H1 (cell line): ENCODE measurements around the gene GJC3. TPM values are rescaled to one million over a fixed set of nuclear protein-coding genes. Genes with fewer than 3 reads are reported as not detected.
"Not testable (repeated sequence)": the region's sequence is repeated elsewhere in the genome, so short reads cannot be mapped to it uniquely, and the experiment has no call there.

Experiments
- CTCF ChIA-PET: fragments of 300-600 bp; sonication (Branson Sonifier 250); formaldehyde crosslinking; loops from one replicate; lab custom pipeline; 2021; ENCODE audit not compliant: partially characterized antibody; lab: Charles Lee
- POLR2A ChIA-PET: fragments of 300-600 bp; sonication (Branson Sonifier 250); formaldehyde crosslinking; loops from one replicate; lab custom pipeline; 2021; ENCODE audit warnings: inconsistent platforms; ENCODE audit not compliant: partially characterized antibody; lab: Charles Lee
- DNase-seq, 2 experiments: peaks; one replicate each; pipeline versions ENCODE4 v3.0.0 to v3.0.0-alpha.2; 2010 to 2022; ENCODE audit warnings: low spot score in 2 of 2, low read depth in 1 of 2, mixed read lengths in 1 of 2
- FAIRE-seq: peaks from 2 replicates; lab custom pipeline; 2011; peaks lifted over from hg19 to GRCh38; lab: Jason Lieb, UNC
- H2AFZ ChIP-seq: 2 replicates; pipeline ENCODE4 v1.8.1; 2012; ENCODE audit warnings: low read length, inconsistent platforms
- H2AK5ac ChIP-seq: 2 replicates; pipeline ENCODE4 v1.6.1; 2013; ENCODE audit warnings: low read depth, low read length
- H2BK120ac ChIP-seq: replicated peaks from 2 replicates; pipeline ENCODE3; 2013; ENCODE audit warnings: low read depth, low read length, inconsistent platforms
- H2BK12ac ChIP-seq: 2 replicates; pipeline ENCODE4 v1.6.1; 2013; ENCODE audit warnings: low read depth, low read length
- H2BK15ac ChIP-seq: 2 replicates; pipeline ENCODE4 v1.6.1; 2013; ENCODE audit warnings: low read length
- H2BK20ac ChIP-seq: 2 replicates; pipeline ENCODE4 v1.6.1; 2013; ENCODE audit warnings: low read length
- H2BK5ac ChIP-seq: 2 replicates; pipeline ENCODE4 v1.6.1; 2013; ENCODE audit warnings: low read depth, low read length
- H3K14ac ChIP-seq: 2 replicates; pipeline ENCODE4 v1.6.1; 2013; ENCODE audit warnings: inconsistent platforms; ENCODE audit not compliant: insufficient read length
- H3K18ac ChIP-seq: 2 replicates; pipeline ENCODE4 v1.6.1; 2013; ENCODE audit warnings: low read length; ENCODE audit errors: extremely low read depth
- H3K23ac ChIP-seq: 2 replicates; pipeline ENCODE4 v1.6.1; 2013; ENCODE audit warnings: inconsistent platforms; ENCODE audit not compliant: insufficient read length
- H3K23me2 ChIP-seq: 2 replicates; pipeline ENCODE4 v1.6.1; 2013; ENCODE audit warnings: low read depth, low read length
- H3K27ac ChIP-seq: 2 replicates; pipeline ENCODE4 v1.6.1; 2011; ENCODE audit warnings: low read depth, low read length, inconsistent platforms
- H3K27me3 ChIP-seq, 4 experiments: replicated peaks in 1 of 4; 1 replicate in 1 of 4; 2 replicates in 3 of 4; pipeline versions ENCODE4 v1.6.1 to v1.8.1; 2011 to 2013; ENCODE audit warnings: low read length in 3 of 4, mild to moderate bottlenecking in 3 of 4, inconsistent platforms in 2 of 4, mixed read lengths in 2 of 4, moderate library complexity in 1 of 4; ENCODE audit not compliant: control insufficient read depth in 3 of 4, insufficient read depth in 3 of 4; ENCODE audit errors: extremely low read depth in 1 of 4
- H3K36me3 ChIP-seq, 4 experiments: 2 replicates each; pipeline versions ENCODE4 v1.6.1 to v1.8.1; 2011 to 2013; ENCODE audit warnings: mild to moderate bottlenecking in 4 of 4, low read length in 3 of 4, moderate library complexity in 2 of 4, control low read depth in 1 of 4, inconsistent platforms in 1 of 4; ENCODE audit not compliant: insufficient read depth in 4 of 4, control insufficient read depth in 2 of 4
- H3K4ac ChIP-seq: replicated peaks from 2 replicates; pipeline ENCODE3; 2013; ENCODE audit warnings: low read length, low read depth, mixed read lengths, inconsistent platforms; ENCODE audit not compliant: insufficient read length
- H3K4me1 ChIP-seq, 4 experiments: replicated peaks in 1 of 4; 1 replicate in 1 of 4; 2 replicates in 3 of 4; pipeline versions ENCODE4 v1.6.1 to v1.8.1; 2011 to 2013; ENCODE audit warnings: low read length in 3 of 4, inconsistent platforms in 2 of 4, mixed read lengths in 1 of 4; ENCODE audit not compliant: insufficient read depth in 4 of 4, control insufficient read depth in 3 of 4
- H3K4me2 ChIP-seq, 2 experiments: 2 replicates each; pipeline versions ENCODE4 v1.6.1 to v1.8.1; 2011 to 2013; ENCODE audit warnings: low read depth in 2 of 2, low read length in 2 of 2, control low read depth in 1 of 2, inconsistent platforms in 1 of 2, mild to moderate bottlenecking in 1 of 2; ENCODE audit not compliant: insufficient read depth in 1 of 2
- H3K4me3 ChIP-seq, 4 experiments: fragments of 200-600, 300-600 bp in 1 of 4; sonication (generic), shearing (Covaris generic), sonication (Bioruptor Twin) in 1 of 4; 2 replicates each; pipeline versions ENCODE4 v1.5.1 to v1.8.1; 2011 to 2016; ENCODE audit warnings: low read length in 4 of 4, low read depth in 3 of 4, control low read depth in 2 of 4, inconsistent platforms in 2 of 4, mild to moderate bottlenecking in 2 of 4, mixed read lengths in 1 of 4, moderate library complexity in 1 of 4; ENCODE audit not compliant: insufficient read depth in 2 of 4; ENCODE audit errors: extremely low read depth in 1 of 4
- H3K56ac ChIP-seq: replicated peaks from 2 replicates; pipeline ENCODE3; 2013; ENCODE audit warnings: low read depth, mild to moderate bottlenecking, mixed read lengths, low read length, inconsistent platforms; ENCODE audit not compliant: insufficient read length
- H3K79me1 ChIP-seq: 2 replicates; pipeline ENCODE4 v1.6.1; 2013; ENCODE audit warnings: low read depth, low read length, control low read depth
- H3K79me2 ChIP-seq, 2 experiments: 2 replicates each; pipeline versions ENCODE4 v1.6.1 to v1.8.1; 2012 to 2013; ENCODE audit warnings: low read length in 2 of 2, mild to moderate bottlenecking in 2 of 2, inconsistent platforms in 1 of 2; ENCODE audit not compliant: insufficient read depth in 2 of 2, control insufficient read depth in 1 of 2
- H3K9ac ChIP-seq, 4 experiments: replicated peaks in 1 of 4; 1 replicate in 1 of 4; 2 replicates in 3 of 4; pipeline versions ENCODE4 v1.6.1 to v1.8.1; 2011 to 2013; ENCODE audit warnings: low read depth in 3 of 4, low read length in 3 of 4, control low read depth in 2 of 4, mild to moderate bottlenecking in 2 of 4, moderate library complexity in 2 of 4, inconsistent platforms in 1 of 4; ENCODE audit errors: extremely low read depth in 1 of 4
- H3K9me3 ChIP-seq, 2 experiments: 2 replicates each; pipeline versions ENCODE4 v1.6.1 to v1.8.1; 2012 to 2013; ENCODE audit warnings: mild to moderate bottlenecking in 2 of 2, moderate library complexity in 2 of 2, control low read depth in 1 of 2, inconsistent platforms in 1 of 2, low read depth in 1 of 2, low read length in 1 of 2, mixed read lengths in 1 of 2; ENCODE audit not compliant: insufficient read depth in 2 of 2
- H4K20me1 ChIP-seq, 2 experiments: replicated peaks in 1 of 2; 2 replicates each; pipeline versions ENCODE3 to v1.8.1; 2011 to 2013; ENCODE audit warnings: inconsistent platforms in 2 of 2, low read length in 2 of 2, mild to moderate bottlenecking in 1 of 2; ENCODE audit not compliant: insufficient read depth in 2 of 2, control insufficient read depth in 1 of 2
- H4K5ac ChIP-seq: 2 replicates; pipeline ENCODE4 v1.6.1; 2013; ENCODE audit warnings: low read length, low read depth, mixed read lengths, inconsistent platforms; ENCODE audit not compliant: insufficient read length
- H4K8ac ChIP-seq: 2 replicates; pipeline ENCODE4 v1.8.0; 2013; ENCODE audit warnings: mild to moderate bottlenecking, moderate library complexity, low read length, inconsistent platforms; ENCODE audit not compliant: insufficient read depth; ENCODE audit errors: extremely low read depth
- H4K91ac ChIP-seq: replicated peaks from 2 replicates; pipeline ENCODE3; 2013; ENCODE audit warnings: low read length, mixed read lengths, inconsistent platforms; ENCODE audit not compliant: insufficient read length
- ASH2L ChIP-seq: fragments of 200-600, 300-600 bp; sonication (generic); IDR thresholded peaks from one replicate; pipeline ENCODE4 v1.7.1; 2017; ENCODE audit warnings: low read length
- ATF2 ChIP-seq: IDR thresholded peaks from 2 replicates; pipeline ENCODE4 v1.6.1; 2012; ENCODE audit warnings: low read length, inconsistent platforms
- E2F6 ChIP-seq: IDR thresholded peaks from 2 replicates; pipeline ENCODE4 v1.6.1; 2012; ENCODE audit warnings: inconsistent platforms
- WGBS, 2 experiments: shearing (Covaris generic) in 1 of 2; methylation state at CpG; one replicate each; pipeline versions ENCODE4 v1.1.6 to v1.1.7; 2013 to 2015; ENCODE audit warnings: low lambda C conversion rate in 2 of 2, mixed read lengths in 2 of 2, inconsistent platforms in 1 of 2, low coverage in 1 of 2, missing lambda C conversion rate in 1 of 2; ENCODE audit not compliant: insufficient replicate concordance in 2 of 2, insufficient coverage in 1 of 2, insufficient read length in 1 of 2; ENCODE audit errors: extremely low coverage in 1 of 2, missing lambda C conversion rate in 1 of 2; 5-methylcytosine and 5-hydroxymethylcytosine counted together
- polyA plus RNA-seq, 7 experiments: library from polyadenylated mRNA; depleted of rRNA in 3 of 7; stranded (reverse) in 5 of 7; unstranded in 2 of 7; fragments of >200 nt in 5 of 7; fragments of 200-250 nt in 2 of 7; gene quantifications; 1 replicate in 5 of 7; 2 replicates in 1 of 7; 4 replicates in 1 of 7; pipeline versions ENCODE4 v1.2.1 to v1.2.3, GENCODE V29; 2011 to 2013; ENCODE audit warnings: missing spikeins in 2 of 7, mixed read lengths in 2 of 7
- total RNA-seq: library from RNA; stranded (reverse); fragmentation: NEBNext Ultra II Directional; extraction: Animal tissue kit (Norgen Biotek cat#: 25700); gene quantifications from 2 replicates; pipeline ENCODE4 v1.2.1, GENCODE V29; 2021

GJC3 gene
- total and polyA plus RNA-seq, 2 of the 8 experiments (the other 6 are each of a cell fraction or from before 2014, with no cell fraction given) = 2.7 to 3.0 TPM

- no peak for TF ChIP-seq ATF2
- no peak for TF ChIP-seq ASH2L
- TF ChIP-seq E2F6 = no peak
These were observed 25.8 kb upstream of the GJC3 start (continued) for GRCh38 chr7:99955247-99955646.

- H3K4me2 ChIP-seq, H3K36me3 ChIP-seq, H4K8ac ChIP-seq, H2BK15ac ChIP-seq, H3K4ac ChIP-seq, H3K14ac ChIP-seq, H4K5ac ChIP-seq, H3K4me1 ChIP-seq, H3K23me2 ChIP-seq, H2BK12ac ChIP-seq, H3K27me3 ChIP-seq, H2AK5ac ChIP-seq, H3K9ac ChIP-seq, H3K18ac ChIP-seq, H2BK120ac ChIP-seq, H3K79me1 ChIP-seq, H2BK5ac ChIP-seq, H3K56ac ChIP-seq, DNase-seq, H4K20me1 ChIP-seq, FAIRE-seq, H3K4me3 ChIP-seq, H3K79me2 ChIP-seq, H2AFZ ChIP-seq, H2BK20ac ChIP-seq, H3K23ac ChIP-seq, H3K27ac ChIP-seq, H4K91ac ChIP-seq: not testable (repeated sequence)
- peaks cover 14 to 18% of the 10 kb centered on the region in 2 experiments; a peak in 3 of 4 replicates for H3K9me3 ChIP-seq
- ChIA-PET POLR2A (interaction anchor here (1.4 to 4.5 kb wide), 3 partner anchors 11 to 146 kb away, joined by 3 to 29 read pairs (median 5); no protein-coding TSS in a partner anchor), CTCF (interaction anchor here (1.0 to 2.5 kb wide), 3 partner anchors 15 to 25 kb away, joined by 3 to 8 read pairs (median 4); partner anchors contain the start of gene GJC3)
- 96% methylated on average over 7 of the region's 7 CpGs; no CpG with 5 or more reads in 1 of the 2 experiments for WGBS, 2 experiments
These were observed 25.2 kb upstream of the GJC3 start for GRCh38 chr7:99954643-99955042.
